Uterus (tissue), 4 donors: ENCODE results near the gene ZNF618. TPM values are rescaled to one million over a fixed set of nuclear protein-coding genes. Genes with fewer than 3 reads are reported as not detected.

Experiments
- DNase-seq, 2 donors: peaks; one replicate each; pipeline ENCODE4 v3.0.0-alpha.2; 2019 to 2020
- H3K27ac ChIP-seq, 2 donors: fragments of 200-600 bp; sonication (generic); 1 replicate in 1 of 2; 2 replicates in 1 of 2; pipeline ENCODE4 v1.5.1; 2016 to 2018
- H3K27me3 ChIP-seq, 2 donors: fragments of 200-600 bp; sonication (generic); one replicate each; pipeline ENCODE4 v1.5.1; 2018 to 2019; ENCODE audit warnings: control low read depth in 1 of 2
- H3K36me3 ChIP-seq, 2 donors: fragments of 200-600 bp; sonication (generic); one replicate each; pipeline ENCODE4 v1.5.1; 2019; ENCODE audit warnings: control low read depth in 1 of 2
- H3K4me1 ChIP-seq, 2 donors: fragments of 200-600 bp; sonication (generic); one replicate each; pipeline ENCODE4 v1.5.1; 2018 to 2019; ENCODE audit warnings: control low read depth in 1 of 2
- H3K4me3 ChIP-seq, 2 donors: fragments of 200-600 bp; sonication (generic); 1 replicate in 1 of 2; 2 replicates in 1 of 2; pipeline ENCODE4 v1.5.1; 2018 to 2019; ENCODE audit warnings: mild to moderate bottlenecking in 1 of 2
- H3K9me3 ChIP-seq, 2 donors: fragments of 200-600 bp; sonication (generic); one replicate each; pipeline ENCODE4 v1.5.1; 2019; ENCODE audit warnings: control low read depth in 1 of 2
- POLR2A ChIP-seq, 2 donors: fragments of 450-650 bp; IDR thresholded peaks; one replicate each; pipeline ENCODE4 v1.6.1; 2016; ENCODE audit warnings: antibody characterized with exemption in 2 of 2, mild to moderate bottlenecking in 1 of 2, moderate library complexity in 1 of 2
- intact Hi-C: fragments of 100-400 bp; cut with DNase I; formaldehyde crosslinking; loops from one replicate; pipeline ENCODE4 v1.15.1; 2023; ENCODE audit warnings: low total_unique reads
- total RNA-seq, 4 donors: library from RNA; depleted of rRNA in 3 of 4; stranded (reverse); fragments of >200 nt in 3 of 4; gene quantifications; one replicate each; pipeline versions ENCODE4 v1.1.0 to v1.2.4, GENCODE V29; 2014 to 2023
- TF ChIP-seq, protein P1 (sequence below), 4 experiments: fragments of 200-600 bp in 2 of 4; fragments of 450-650 bp in 2 of 4; sonication (generic) in 2 of 4; IDR thresholded peaks; one replicate each; pipeline ENCODE4 v1.5.1; 2016 to 2019; ENCODE audit warnings: antibody characterized with exemption in 4 of 4, mild to moderate bottlenecking in 2 of 4, moderate library complexity in 1 of 4
- donor health status: DM: yes; HTN: yes; CAD: no.

The ZNF618 gene
- total RNA-seq, 4 donors from 2014 or later: 3.8 to 24.2 (median 12.3) TPM

DNA sequence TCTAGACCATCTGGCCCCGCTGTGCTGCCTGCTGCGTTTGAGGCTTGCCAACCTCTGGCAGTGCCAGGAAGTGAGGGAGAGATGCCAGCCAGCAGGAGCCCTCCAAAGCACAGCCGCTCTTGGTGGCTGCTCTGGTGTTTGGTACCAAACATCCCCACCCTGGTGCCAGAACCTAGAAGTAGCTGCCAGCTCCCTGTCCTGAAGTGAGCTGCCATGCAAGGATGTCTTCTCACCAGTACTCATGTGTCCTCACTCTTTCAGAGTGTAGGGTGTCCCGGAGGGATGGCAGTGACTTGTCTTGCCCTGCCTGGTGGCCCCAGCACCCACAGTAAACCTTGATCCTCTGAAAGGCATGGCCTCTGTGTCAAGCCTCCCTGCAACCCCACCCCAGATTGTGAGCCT is 158.6 kb downstream of the ZNF618 start:
- Histone ChIP-seq H3K4me3 (no peak overlapping the region), H3K36me3 (no peaks in the 10 kb centered on the region), H3K4me1 (no peaks in the 10 kb centered on the region), H3K27me3 (no peaks in the 10 kb centered on the region), H3K9me3 (no peaks in the 10 kb centered on the region), H3K27ac (no peak overlapping the region)
- no peak for TF ChIP-seq POLR2A (IDR thresholded peaks at IDR 0.05)
- TF ChIP-seq, protein P1, sequence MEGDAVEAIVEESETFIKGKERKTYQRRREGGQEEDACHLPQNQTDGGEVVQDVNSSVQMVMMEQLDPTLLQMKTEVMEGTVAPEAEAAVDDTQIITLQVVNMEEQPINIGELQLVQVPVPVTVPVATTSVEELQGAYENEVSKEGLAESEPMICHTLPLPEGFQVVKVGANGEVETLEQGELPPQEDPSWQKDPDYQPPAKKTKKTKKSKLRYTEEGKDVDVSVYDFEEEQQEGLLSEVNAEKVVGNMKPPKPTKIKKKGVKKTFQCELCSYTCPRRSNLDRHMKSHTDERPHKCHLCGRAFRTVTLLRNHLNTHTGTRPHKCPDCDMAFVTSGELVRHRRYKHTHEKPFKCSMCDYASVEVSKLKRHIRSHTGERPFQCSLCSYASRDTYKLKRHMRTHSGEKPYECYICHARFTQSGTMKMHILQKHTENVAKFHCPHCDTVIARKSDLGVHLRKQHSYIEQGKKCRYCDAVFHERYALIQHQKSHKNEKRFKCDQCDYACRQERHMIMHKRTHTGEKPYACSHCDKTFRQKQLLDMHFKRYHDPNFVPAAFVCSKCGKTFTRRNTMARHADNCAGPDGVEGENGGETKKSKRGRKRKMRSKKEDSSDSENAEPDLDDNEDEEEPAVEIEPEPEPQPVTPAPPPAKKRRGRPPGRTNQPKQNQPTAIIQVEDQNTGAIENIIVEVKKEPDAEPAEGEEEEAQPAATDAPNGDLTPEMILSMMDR (IDR thresholded peaks at IDR 0.05): no peak
- peak in 1 of 2 donors; percentile 6 for DNase-seq
- intact Hi-C loops: loop anchor here (10.0 kb wide), 1 partner anchor 230 kb away; no protein-coding TSS in a partner anchor

DNA sequence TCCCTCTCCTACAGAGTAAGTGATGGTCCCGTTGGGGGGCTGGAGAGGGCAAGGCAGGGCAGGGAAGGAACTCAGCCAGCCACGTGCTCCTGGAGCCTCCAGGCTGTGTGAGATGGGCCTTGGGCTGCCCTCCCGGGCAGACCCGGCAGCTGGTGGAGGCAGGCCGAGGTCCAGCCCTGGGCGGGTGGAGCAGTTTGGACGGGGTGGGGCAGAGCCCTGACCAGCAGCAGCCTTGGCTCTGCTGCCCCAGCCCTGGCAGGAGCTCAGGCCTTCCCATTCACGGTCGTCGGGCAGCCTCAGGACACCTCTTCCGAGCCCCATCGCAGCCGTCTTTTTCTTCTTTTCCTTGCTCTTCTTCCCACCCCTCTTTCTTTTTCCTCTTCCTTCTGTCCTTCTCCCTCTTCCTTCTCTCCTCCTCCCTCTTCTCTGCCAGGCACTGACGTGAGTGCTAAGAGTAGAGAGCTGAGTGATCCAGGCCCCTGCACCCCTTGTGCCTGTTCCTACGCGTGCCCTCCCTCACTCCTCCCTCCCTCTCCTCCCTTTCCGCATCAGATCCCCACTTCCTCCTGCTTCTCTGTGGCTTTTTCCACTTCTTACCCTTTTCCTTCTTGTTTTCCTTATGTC is 159.2 kb downstream of the ZNF618 start:
- no peaks in the 10 kb centered on the region for H3K4me1 ChIP-seq
- no peak for TF ChIP-seq POLR2A (IDR thresholded peaks at IDR 0.05)
- TF ChIP-seq, protein P1 (IDR thresholded peaks at IDR 0.05): no peak
- no peak overlapping the region for H3K4me3 ChIP-seq
- H3K27ac ChIP-seq: no peak overlapping the region
- intact Hi-C loops: loop anchor here (10.0 kb wide), 1 partner anchor 231 kb away; no protein-coding TSS in a partner anchor
- no peak for DNase-seq
- no peaks in the 10 kb centered on the region for H3K9me3 ChIP-seq
- H3K36me3 ChIP-seq: no peaks in the 10 kb centered on the region
- H3K27me3 ChIP-seq: no peaks in the 10 kb centered on the region

DNA sequence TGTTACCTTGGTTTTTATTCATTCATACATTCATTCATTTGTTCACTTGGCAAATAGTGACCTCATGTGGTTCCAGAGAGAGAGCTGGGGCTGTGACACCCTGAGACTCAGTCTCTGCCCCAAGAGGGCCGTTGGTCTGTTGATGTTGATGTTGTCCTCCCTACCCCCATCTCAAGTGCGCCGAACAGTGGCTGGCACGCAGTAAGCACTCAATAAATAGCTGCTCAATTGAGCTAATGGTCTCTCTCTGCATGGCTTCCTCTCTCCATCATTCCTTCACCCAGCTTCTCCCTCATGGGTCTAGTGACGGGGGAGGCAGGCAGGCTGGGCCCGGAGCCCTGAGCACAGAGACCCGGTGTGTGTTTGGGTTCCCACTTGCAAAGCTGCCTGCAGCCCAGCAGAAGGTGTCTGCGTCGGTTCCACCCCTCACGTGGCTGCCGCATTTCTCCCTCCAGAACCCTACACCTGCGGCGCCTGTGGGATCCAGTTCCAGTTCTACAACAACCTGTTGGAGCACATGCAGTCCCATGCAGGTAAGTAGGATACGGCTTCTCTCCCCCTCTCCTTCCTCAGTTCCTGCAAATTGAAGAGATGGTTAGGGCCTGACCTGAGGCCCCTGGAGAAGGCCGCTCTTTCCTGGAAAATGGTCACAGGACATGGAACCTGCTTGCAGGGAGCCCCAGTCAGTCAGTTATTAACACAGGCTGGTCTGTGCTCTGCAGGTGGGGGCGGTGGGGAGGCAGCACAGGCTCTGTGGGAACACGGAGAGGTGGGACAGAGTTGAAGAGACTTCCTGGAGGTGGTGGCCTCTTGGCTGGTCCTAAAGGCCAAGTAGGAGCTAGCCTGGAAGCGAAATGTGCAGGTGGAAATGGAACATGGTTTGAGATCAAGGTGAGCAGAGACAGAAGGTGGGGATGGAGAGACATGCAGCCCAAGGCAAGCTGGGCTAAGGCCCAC is 160.0 kb downstream of the ZNF618 start:
- intact Hi-C loops: loop anchor here (10.0 kb wide), 1 partner anchor 231 kb away; no protein-coding TSS in a partner anchor
- Histone ChIP-seq H3K27ac (no peak overlapping the region), H3K4me1 (no peaks in the 10 kb centered on the region), H3K36me3 (no peaks in the 10 kb centered on the region), H3K9me3 (no peaks in the 10 kb centered on the region), H3K4me3 (no peak overlapping the region), H3K27me3 (no peaks in the 10 kb centered on the region)
- TF ChIP-seq, protein P1 (IDR thresholded peaks at IDR 0.05): no peak
- TF ChIP-seq POLR2A (IDR thresholded peaks at IDR 0.05): no peak
- peak in 1 of 2 donors; percentile 7 for DNase-seq

DNA sequence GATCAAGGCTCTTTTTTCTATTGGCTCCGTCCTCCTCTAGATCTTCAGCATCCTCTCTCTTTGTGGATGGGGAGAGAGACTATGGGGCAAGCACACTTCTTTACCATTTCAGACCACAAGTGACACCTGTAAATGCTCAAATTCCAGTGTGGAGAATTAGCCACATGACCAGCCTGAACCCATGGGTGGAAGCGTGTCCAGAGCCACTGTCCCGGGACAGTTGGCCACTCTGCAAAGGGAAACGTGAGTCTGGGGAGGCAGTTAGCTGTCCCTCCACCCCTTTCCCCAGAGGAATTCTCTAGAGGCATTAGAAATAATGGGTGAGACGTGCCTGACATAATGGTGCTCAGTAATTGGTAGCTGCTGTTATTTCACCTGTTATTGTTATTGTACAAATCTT is 161.1 kb downstream of the ZNF618 start:
- Histone ChIP-seq H3K9me3 (no peaks in the 10 kb centered on the region), H3K27ac (no peak overlapping the region), H3K4me1 (no peaks in the 10 kb centered on the region), H3K36me3 (no peaks in the 10 kb centered on the region), H3K4me3 (no peak overlapping the region), H3K27me3 (no peaks in the 10 kb centered on the region)
- no peak for TF ChIP-seq POLR2A (IDR thresholded peaks at IDR 0.05)
- TF ChIP-seq, protein P1 (IDR thresholded peaks at IDR 0.05): no peak
- no peak for DNase-seq
- intact Hi-C loops: loop anchor here (10.0 kb wide), 1 partner anchor 232 kb away; no protein-coding TSS in a partner anchor
